GM19239 (cell line): Measurements from ENCODE around the gene S100A9.
"Not testable (repeated sequence)": the region's sequence is repeated elsewhere in the genome, so short reads cannot be mapped to it uniquely, and the experiment has no call there.

Experiments
- DNase-seq: peaks from one replicate; pipeline ENCODE4 v3.0.0; 2011; ENCODE audit warnings: low spot score; ENCODE audit not compliant: insufficient read length
- FAIRE-seq: peaks from 2 replicates; lab custom pipeline; 2011; peaks lifted over from hg19 to GRCh38; lab: Jason Lieb, UNC

S100A9 gene

GRCh38 chr1:153357853-153358690 is at the start of gene S100A9:
S100A9 (plus strand) TSS chr1:153357854; CDS start chr1:153358284, 430 bp downstream.
- DNase-seq (no peak), FAIRE-seq (no peak)

- FAIRE-seq (no peak), DNase-seq (no peak)
Observed at GRCh38 chr1:153308540-153308939, 49.1 kb upstream of the S100A9 start.

GRCh38 chr1:153309441-153309840 is 48.2 kb upstream of the S100A9 start:
- DNase-seq (no peak), FAIRE-seq (no peak)

GRCh38 chr1:153310526-153310925 is 47.1 kb upstream of the S100A9 start:
- DNase-seq: no peak

GRCh38 chr1:153312570-153313186 is 45.0 kb upstream of the S100A9 start, which contains the start of gene PGLYRP3:
PGLYRP3 (minus strand) TSS chr1:153312952; CDS start chr1:153310665, 2,287 bp downstream.
- FAIRE-seq: no peak

More at GRCh38 chr1:153310526-153310925, 47.1 kb upstream of the S100A9 start:
- FAIRE-seq: no peak

GRCh38 chr1:153313288-153313687 is 44.4 kb upstream of the S100A9 start:
- DNase-seq (no peak), FAIRE-seq (no peak)

More at GRCh38 chr1:153312570-153313186, 45.0 kb upstream of the S100A9 start, which contains the start of gene PGLYRP3:
- DNase-seq: no peak

GRCh38 chr1:153314388-153314787 is 43.3 kb upstream of the S100A9 start:
- not testable (repeated sequence) for FAIRE-seq, DNase-seq

GRCh38 chr1:153316013-153316412 is 41.6 kb upstream of the S100A9 start:
- DNase-seq, FAIRE-seq: not testable (repeated sequence)

- not testable (repeated sequence) for FAIRE-seq, DNase-seq
Observed at GRCh38 chr1:153318145-153318544, 39.5 kb upstream of the S100A9 start.

- no peak for FAIRE-seq
- DNase-seq: no peak
Observed at GRCh38 chr1:153322568-153322967, 35.1 kb upstream of the S100A9 start.

GRCh38 chr1:153324912-153325311 is 32.7 kb upstream of the S100A9 start:
- no peak for DNase-seq
- no peak for FAIRE-seq

- FAIRE-seq (no peak), DNase-seq (no peak)
Observed at GRCh38 chr1:153333902-153334301, 23.8 kb upstream of the S100A9 start.

GRCh38 chr1:153336650-153337049 is 21.0 kb upstream of the S100A9 start:
- FAIRE-seq: no peak
- DNase-seq: no peak

- FAIRE-seq (no peak), DNase-seq (no peak)
Observed at GRCh38 chr1:153337980-153338853, 19.4 kb upstream of the S100A9 start.

- DNase-seq (no peak), FAIRE-seq (no peak)
Observed at GRCh38 chr1:153339802-153340201, 17.9 kb upstream of the S100A9 start.

GRCh38 chr1:153340356-153340755 is 17.3 kb upstream of the S100A9 start:
- no peak for FAIRE-seq
- DNase-seq: no peak

- FAIRE-seq (no peak), DNase-seq (no peak)
Observed at GRCh38 chr1:153341431-153341934, 16.2 kb upstream of the S100A9 start.

- FAIRE-seq: no peak
- DNase-seq: no peak
Observed at GRCh38 chr1:153342178-153342577, 15.5 kb upstream of the S100A9 start.

- DNase-seq: no peak
- FAIRE-seq: no peak
Observed at GRCh38 chr1:153343040-153343681, 14.5 kb upstream of the S100A9 start.
